Neural progenitor cell (in vitro differentiated cells): ENCODE measurements around the gene IGF2. TPM values are rescaled to one million over a fixed set of nuclear protein-coding genes. Genes with fewer than 3 reads are reported as not detected.
A peak's percentile ranks its signal among the peaks of the same experiment; 100 is the strongest.

Source experiments
- DNase-seq: peaks from one replicate; pipeline ENCODE4 v3.0.0-alpha.2; 2016; ENCODE audit warnings: low spot score
- H2AFZ ChIP-seq: fragments of 200-600 bp; sonication (generic); replicated peaks from 2 replicates; pipeline ENCODE4 v1.6.1; 2016; ENCODE audit warnings: antibody characterized with exemption
- H3F3A ChIP-seq: fragments of 200-600 bp; sonication (generic); 2 replicates; pipeline ENCODE4 v1.6.1; 2016; ENCODE audit warnings: antibody characterized with exemption, low read depth
- H3K27ac ChIP-seq: fragments of 200-600 bp; sonication (generic); 2 replicates; pipeline ENCODE4 v1.5.1; 2016; ENCODE audit warnings: mild to moderate bottlenecking
- H3K27me3 ChIP-seq: fragments of 200-600 bp; sonication (generic); 2 replicates; pipeline ENCODE4 v1.6.1; 2016; ENCODE audit warnings: mild to moderate bottlenecking, moderate library complexity
- H3K36me3 ChIP-seq: fragments of 200-600 bp; sonication (generic); 2 replicates; pipeline ENCODE4 v1.5.1; 2016
- H3K4me1 ChIP-seq: fragments of 200-600 bp; sonication (generic); 2 replicates; pipeline ENCODE4 v1.6.1; 2016; ENCODE audit warnings: mixed run types
- H3K4me2 ChIP-seq: fragments of 200-600 bp; sonication (generic); 2 replicates; pipeline ENCODE4 v1.6.1; 2016
- H3K4me3 ChIP-seq: fragments of 200-600 bp; sonication (generic); 2 replicates; pipeline ENCODE4 v1.5.1; 2016
- H3K79me2 ChIP-seq: fragments of 200-600 bp; sonication (generic); 2 replicates; pipeline ENCODE4 v1.6.1; 2016; ENCODE audit warnings: low read depth
- H3K9ac ChIP-seq: fragments of 200-600 bp; sonication (generic); 2 replicates; pipeline ENCODE4 v1.6.1; 2016
- H3K9me3 ChIP-seq: fragments of 200-600 bp; sonication (generic); 2 replicates; pipeline ENCODE4 v1.5.1; 2016; ENCODE audit warnings: low read depth
- H4K20me1 ChIP-seq: fragments of 200-600 bp; sonication (generic); 2 replicates; pipeline ENCODE4 v1.6.1; 2016; ENCODE audit warnings: low read depth
- H3K27ac Mint-ChIP-seq: 3 replicates; pipeline ENCODE4 v1.8.0; 2021; ENCODE audit warnings: mixed read lengths
- H3K27me3 Mint-ChIP-seq: 2 replicates; pipeline ENCODE4 v1.8.0; 2022; ENCODE audit warnings: low read depth, mild to moderate bottlenecking, inconsistent platforms, moderate library complexity, mixed read lengths; ENCODE audit not compliant: insufficient read depth
- H3K36me3 Mint-ChIP-seq: 3 replicates; pipeline ENCODE4 v1.8.0; 2021; ENCODE audit warnings: mixed read lengths
- H3K4me1 Mint-ChIP-seq: 3 replicates; pipeline ENCODE4 v1.8.0; 2021; ENCODE audit warnings: mixed read lengths
- H3K4me3 Mint-ChIP-seq: 3 replicates; pipeline ENCODE4 v1.8.0; 2021; ENCODE audit warnings: mild to moderate bottlenecking, moderate library complexity, mixed read lengths
- H3K9me3 Mint-ChIP-seq: 3 replicates; pipeline ENCODE4 v1.8.0; 2020; ENCODE audit warnings: mixed read lengths
- EZH2 ChIP-seq: fragments of 200-600 bp; sonication (generic); IDR thresholded peaks from 2 replicates; pipeline ENCODE4 v1.6.1; 2017; ENCODE audit warnings: antibody characterized with exemption, mild to moderate bottlenecking, moderate library complexity
- EZH2phosphoT487 ChIP-seq: fragments of 200-600 bp; sonication (generic); IDR thresholded peaks from 2 replicates; pipeline ENCODE4 v1.6.1; 2017; ENCODE audit warnings: antibody characterized with exemption
- total RNA-seq: library from RNA; depleted of rRNA; stranded (reverse); fragments of >200 nt; gene quantifications from 2 replicates; pipeline ENCODE4 v1.2.3, GENCODE V29; 2015; ENCODE audit warnings: low replicate concordance
- TF ChIP-seq, protein P1 (sequence below): fragments of 200-600 bp; sonication (generic); IDR thresholded peaks from 2 replicates; pipeline ENCODE4 v1.5.1; 2017; ENCODE audit warnings: antibody characterized with exemption, mild to moderate bottlenecking

IGF2 gene
- total RNA-seq, 1 donor from 2014 or later: 0.45 TPM

DNA sequence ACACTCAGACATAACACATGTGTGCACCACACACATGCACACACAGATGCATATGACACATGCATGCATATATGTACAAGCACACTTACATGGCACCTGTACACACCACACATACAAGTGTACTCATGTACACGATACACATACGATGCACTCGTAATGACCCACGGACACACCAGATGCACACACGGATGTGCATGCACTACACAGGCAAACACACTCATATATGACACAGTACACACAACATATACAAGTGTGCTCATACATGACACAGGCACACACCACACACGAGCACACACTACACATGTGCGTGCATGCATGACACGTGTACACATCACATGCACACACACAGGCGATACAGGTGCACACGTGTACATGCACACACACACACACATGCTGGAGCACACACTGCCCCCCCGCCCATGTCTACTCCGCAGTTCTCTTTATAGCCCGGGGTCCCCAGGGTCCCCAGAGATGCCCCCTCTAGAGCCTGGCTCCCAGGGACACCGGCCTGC lies 37.3 kb upstream of the IGF2 start:
- no peaks in the 10 kb centered on the region for H3K9me3 Mint-ChIP-seq
- no peaks in the 10 kb centered on the region for H3K9me3 ChIP-seq
- no peak overlapping the region for H3K4me2 ChIP-seq
- no peaks in the 10 kb centered on the region for H3F3A ChIP-seq
- H3K79me2 ChIP-seq: no peaks in the 10 kb centered on the region
- no peaks in the 10 kb centered on the region for H3K36me3 ChIP-seq
- H3K9ac ChIP-seq: no peak overlapping the region
- H3K27me3 ChIP-seq: no peaks in the 10 kb centered on the region
- H2AFZ ChIP-seq: no peak overlapping the region
- peaks cover 17% of the 10 kb centered on the region for H3K4me1 Mint-ChIP-seq
- peak overlapping the region; percentile 15 for H3K4me3 Mint-ChIP-seq
- no peak overlapping the region for H3K27ac ChIP-seq
- no peaks in the 10 kb centered on the region for H4K20me1 ChIP-seq
- H3K4me3 ChIP-seq: no peak overlapping the region
- no peak for DNase-seq
- peaks cover 11% of the 10 kb centered on the region for H3K4me1 ChIP-seq
- H3K27me3 Mint-ChIP-seq: peaks cover 15% of the 10 kb centered on the region
- no peak overlapping the region for H3K27ac Mint-ChIP-seq
- no peaks in the 10 kb centered on the region for H3K36me3 Mint-ChIP-seq
- TF ChIP-seq EZH2phosphoT487 (no peak), EZH2 (no peak)
- TF ChIP-seq, protein P1, sequence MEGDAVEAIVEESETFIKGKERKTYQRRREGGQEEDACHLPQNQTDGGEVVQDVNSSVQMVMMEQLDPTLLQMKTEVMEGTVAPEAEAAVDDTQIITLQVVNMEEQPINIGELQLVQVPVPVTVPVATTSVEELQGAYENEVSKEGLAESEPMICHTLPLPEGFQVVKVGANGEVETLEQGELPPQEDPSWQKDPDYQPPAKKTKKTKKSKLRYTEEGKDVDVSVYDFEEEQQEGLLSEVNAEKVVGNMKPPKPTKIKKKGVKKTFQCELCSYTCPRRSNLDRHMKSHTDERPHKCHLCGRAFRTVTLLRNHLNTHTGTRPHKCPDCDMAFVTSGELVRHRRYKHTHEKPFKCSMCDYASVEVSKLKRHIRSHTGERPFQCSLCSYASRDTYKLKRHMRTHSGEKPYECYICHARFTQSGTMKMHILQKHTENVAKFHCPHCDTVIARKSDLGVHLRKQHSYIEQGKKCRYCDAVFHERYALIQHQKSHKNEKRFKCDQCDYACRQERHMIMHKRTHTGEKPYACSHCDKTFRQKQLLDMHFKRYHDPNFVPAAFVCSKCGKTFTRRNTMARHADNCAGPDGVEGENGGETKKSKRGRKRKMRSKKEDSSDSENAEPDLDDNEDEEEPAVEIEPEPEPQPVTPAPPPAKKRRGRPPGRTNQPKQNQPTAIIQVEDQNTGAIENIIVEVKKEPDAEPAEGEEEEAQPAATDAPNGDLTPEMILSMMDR: no peak

DNA sequence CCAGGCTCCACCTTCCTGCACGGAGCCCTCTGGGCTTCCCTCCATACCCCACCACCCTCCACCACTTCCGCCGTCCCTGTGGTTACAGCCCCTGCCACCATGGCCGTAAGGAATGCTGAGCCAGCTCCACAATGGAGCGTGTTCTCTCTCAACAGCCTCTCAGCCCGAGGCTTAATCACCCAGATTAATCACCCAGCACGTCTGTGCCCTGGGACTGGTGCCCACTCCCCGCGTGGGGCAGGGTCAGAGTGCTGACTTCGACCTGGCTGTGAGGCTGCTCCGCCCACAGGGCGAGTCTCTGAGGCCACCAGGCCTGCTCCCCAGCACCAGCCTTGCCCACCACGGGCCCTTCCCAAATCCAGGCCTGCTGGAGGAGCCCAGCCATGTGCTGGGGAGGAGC lies 36.5 kb upstream of the IGF2 start:
- no peak overlapping the region for H3K9ac ChIP-seq
- H3K9me3 Mint-ChIP-seq: no peaks in the 10 kb centered on the region

DNA sequence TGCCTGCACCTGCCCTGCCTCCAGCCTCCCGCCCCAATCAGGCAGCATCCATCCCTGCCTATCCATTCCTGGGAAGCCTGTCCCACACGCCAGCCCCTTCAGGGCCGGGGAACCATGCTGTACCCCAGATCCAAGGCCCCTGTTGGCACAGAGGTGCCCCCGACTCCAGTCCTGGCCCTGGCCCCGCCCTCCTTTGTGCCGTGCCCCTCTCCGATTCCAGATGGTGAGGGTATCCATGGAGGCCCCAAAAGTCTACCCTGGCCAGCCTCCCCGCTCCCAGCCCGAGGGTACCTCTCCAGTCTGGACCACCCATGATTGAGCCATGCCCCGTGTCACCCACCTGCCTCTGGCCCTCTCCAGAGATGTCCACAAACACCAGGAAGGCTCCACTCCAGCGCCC lies 35.2 kb upstream of the IGF2 start:
- Histone ChIP-seq H3K27ac (no peak overlapping the region), H2AFZ (no peak overlapping the region), H3K4me1 (peaks cover 18% of the 10 kb centered on the region), H3K4me2 (no peak overlapping the region), H3K79me2 (no peaks in the 10 kb centered on the region), H3K9me3 (no peaks in the 10 kb centered on the region), H3F3A (no peaks in the 10 kb centered on the region), H3K9ac (no peak overlapping the region), H3K27me3 (no peaks in the 10 kb centered on the region), H3K36me3 (no peaks in the 10 kb centered on the region), H4K20me1 (no peaks in the 10 kb centered on the region), H3K4me3 (no peak overlapping the region)
- Mint-ChIP-seq H3K27me3 (peaks cover 17% of the 10 kb centered on the region), H3K36me3 (no peaks in the 10 kb centered on the region), H3K27ac (no peak overlapping the region), H3K4me1 (peaks cover 19% of the 10 kb centered on the region), H3K4me3 (no peak overlapping the region), H3K9me3 (no peaks in the 10 kb centered on the region)
- TF ChIP-seq, protein P1: no peak
- TF ChIP-seq EZH2phosphoT487: no peak
- no peak for TF ChIP-seq EZH2
- no peak for DNase-seq

More for the DNA sequence above, 36.5 kb upstream of the IGF2 start:
- H3K4me3 ChIP-seq: no peak overlapping the region
- no peaks in the 10 kb centered on the region for H3K79me2 ChIP-seq
- H3K4me2 ChIP-seq: no peak overlapping the region
- no peaks in the 10 kb centered on the region for H3K27me3 ChIP-seq
- no peaks in the 10 kb centered on the region for H3K36me3 ChIP-seq
- H3K27me3 Mint-ChIP-seq: peaks cover 17% of the 10 kb centered on the region
- H3K4me1 ChIP-seq: peaks cover 11% of the 10 kb centered on the region
- H3K36me3 Mint-ChIP-seq: no peaks in the 10 kb centered on the region
- no peaks in the 10 kb centered on the region for H3K9me3 ChIP-seq
- no peak overlapping the region for H3K27ac Mint-ChIP-seq
- DNase-seq: no peak
- no peaks in the 10 kb centered on the region for H4K20me1 ChIP-seq
- H3K4me1 Mint-ChIP-seq: peaks cover 19% of the 10 kb centered on the region
- H2AFZ ChIP-seq: no peak overlapping the region
- no peaks in the 10 kb centered on the region for H3F3A ChIP-seq
- H3K27ac ChIP-seq: no peak overlapping the region
- H3K4me3 Mint-ChIP-seq: no peak overlapping the region
- TF ChIP-seq EZH2 (no peak), EZH2phosphoT487 (no peak)
- TF ChIP-seq, protein P1: no peak
